Stimulated activated CD4-positive, alpha-beta T cell treated with anti-CD3 and anti-CD28 coated beads, Interleukin-2, amount 100 ng/mL, for 24 hours (primary cell): ENCODE results near the gene SORCS3.
"Not testable (repeated sequence)": the region's sequence is repeated elsewhere in the genome, so short reads cannot be mapped to it uniquely, and the experiment has no call there.

Experiments
- DNase-seq, 2 donors: peaks; one replicate each; pipeline ENCODE4 v3.0.0-alpha.2; 2020

The SORCS3 gene

DNA sequence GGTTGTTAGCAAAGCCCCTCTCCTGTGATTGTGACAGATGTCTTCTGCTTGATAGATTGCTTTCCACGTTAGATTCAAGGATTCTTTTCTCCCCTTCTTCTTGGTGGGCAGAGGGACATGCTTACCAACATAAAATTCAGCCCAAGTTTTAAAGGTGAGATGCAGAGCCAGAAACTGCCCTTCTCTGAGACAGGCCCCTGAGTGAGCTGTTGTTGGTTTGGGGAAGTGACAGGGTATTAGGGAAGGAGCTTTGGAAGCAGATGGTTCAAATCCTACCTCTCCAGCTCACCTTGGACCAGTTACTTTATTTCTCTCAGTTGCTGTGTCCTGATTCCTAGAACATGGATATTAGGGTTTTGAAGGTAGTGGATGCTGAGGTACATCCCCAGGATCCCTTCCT is 53.0 kb downstream of the SORCS3 start:
- DNase-seq, result no peak

- not testable (repeated sequence) for DNase-seq
These were observed 62.2 kb downstream of the SORCS3 start for GRCh38 chr10:104703262-104703661.

GRCh38 chr10:104706886-104707285 is 65.8 kb downstream of the SORCS3 start:
- no peak for DNase-seq

DNA sequence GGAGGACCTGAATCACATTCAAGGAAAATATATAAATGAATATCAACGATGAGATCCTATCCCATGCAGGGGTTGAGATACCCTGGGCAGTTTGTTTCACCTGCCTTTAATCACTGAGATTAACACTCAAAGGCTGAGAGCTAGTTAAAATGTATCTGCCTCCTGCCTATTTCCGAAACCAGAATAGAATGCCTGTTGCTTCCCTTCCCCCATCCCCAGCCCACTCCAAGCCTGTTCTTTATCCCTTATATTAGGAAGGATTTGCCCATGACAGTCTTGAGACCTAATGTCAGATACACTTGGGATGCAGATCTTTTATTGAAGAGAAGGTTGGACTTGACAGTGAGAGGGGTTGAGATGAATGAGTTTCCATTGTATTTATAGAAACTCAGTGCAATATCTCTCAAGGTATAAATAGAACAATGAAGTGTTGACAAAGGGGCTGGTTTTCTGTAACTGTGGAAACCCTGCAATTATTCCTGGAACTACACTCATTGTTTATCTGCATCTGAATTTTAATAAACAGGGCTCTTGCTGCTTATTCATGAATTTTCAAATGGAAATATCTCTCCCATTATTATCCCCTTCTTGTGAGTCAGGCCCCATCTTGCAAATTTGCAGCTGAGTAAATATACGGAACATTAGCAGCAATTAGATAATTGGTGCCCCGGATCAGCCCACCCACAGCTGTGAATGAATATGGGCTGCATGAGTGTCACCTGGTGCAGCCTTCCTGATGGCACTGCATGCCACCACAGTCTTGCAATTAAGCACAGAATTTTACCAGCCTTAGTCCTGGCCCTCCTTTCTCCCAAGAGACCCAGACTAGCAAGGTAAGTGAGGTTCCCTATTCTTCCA is 66.7 kb downstream of the SORCS3 start:
- no peak for DNase-seq

DNA sequence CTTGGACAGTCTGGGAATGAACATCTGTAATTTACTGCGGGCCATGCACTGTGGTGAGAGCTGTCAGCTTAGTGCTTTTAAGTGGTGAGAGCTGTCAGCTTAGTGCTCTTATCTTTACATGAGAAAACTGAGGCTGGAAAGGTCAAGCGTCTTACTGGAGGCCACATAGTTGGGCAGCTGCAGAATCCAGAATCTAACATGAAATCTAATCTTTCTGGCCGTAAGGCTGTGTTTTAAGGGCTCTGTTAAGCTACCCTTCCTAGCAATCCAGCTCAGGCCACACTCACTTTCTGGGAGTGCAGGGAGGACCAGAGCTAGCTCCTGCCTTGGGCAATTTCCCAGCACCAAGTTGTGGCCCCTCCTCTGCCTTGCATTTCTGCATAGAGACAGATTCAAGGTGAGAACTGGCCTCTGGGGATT is 70.2 kb downstream of the SORCS3 start:
- no peak for DNase-seq

DNA sequence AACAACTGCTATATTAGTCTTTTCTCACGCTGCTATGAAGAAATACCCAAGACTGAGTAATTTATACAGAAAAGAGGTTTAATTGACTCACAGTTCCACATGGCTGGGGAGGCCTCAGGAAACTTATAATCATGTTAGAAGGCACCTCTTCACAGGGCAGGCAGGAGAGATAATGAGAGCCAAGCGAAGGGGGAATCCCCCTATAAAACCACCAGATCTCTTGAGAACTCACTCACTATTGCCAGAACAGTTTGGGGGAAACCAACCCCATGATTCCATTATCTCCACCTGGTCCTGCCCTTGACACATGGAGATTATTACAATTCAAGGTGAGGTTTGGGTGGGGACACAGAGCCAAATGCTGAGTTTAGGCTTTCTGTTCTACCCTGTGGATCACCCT is 89.5 kb downstream of the SORCS3 start:
- not testable (repeated sequence) for DNase-seq

DNA sequence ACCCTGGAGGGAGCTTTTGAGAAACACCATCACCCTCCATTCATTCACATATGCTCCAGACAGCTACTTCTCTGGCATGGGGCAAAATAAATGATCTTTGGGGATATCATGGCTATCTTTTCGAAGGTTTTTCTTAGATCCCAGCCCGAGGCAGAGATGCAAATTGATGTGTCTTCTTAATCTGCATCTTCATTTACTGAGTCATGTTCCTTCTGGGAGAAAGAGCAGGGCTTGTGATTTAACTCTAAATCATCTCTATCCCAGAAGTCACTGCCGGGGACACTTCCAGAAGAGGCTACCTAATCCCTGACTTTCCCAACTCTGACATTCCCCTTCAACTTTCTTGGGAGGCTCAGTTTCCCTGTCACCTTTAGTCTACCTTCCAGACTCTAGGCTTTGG is 90.1 kb downstream of the SORCS3 start:
- no peak for DNase-seq

DNA sequence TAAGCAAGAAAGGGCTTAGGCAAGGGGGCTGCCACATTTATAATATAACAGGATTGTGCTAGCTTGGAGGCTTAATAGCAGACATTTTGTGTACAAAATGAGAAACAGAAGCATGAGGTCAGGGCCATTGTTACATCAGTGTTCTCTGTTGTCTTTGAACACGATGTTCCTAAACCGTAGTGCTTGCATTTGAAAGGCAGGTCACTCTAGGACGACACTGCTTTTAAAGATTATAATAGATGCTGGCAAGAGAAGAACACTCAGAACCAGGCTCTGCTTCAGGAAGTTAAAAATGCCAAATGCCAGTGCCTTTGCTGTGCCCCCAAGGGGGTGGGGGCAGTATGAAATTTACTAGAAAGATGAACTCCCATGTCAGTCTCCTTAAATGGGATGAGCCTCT is 91.1 kb downstream of the SORCS3 start:
- DNase-seq, result no peak

DNA sequence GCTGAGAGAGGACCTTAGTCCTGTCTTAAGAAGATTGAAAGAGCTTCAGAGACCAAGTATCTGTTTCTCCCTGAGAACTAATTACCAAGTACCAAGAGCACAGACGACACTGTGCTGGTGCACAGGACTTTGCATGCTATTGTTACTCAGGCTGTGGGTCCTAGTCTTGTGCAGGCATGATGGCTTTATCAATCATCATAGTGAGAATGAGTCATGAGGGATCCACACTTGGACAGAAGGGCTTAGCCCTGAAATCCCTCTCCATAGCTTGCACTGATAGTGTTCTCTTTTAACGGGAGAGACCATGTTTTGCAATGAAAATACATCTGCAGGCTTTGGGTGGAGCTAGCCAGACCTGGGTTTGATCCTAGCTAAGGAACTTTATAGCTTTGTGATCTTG is 93.3 kb downstream of the SORCS3 start:
- no peak for DNase-seq

DNA sequence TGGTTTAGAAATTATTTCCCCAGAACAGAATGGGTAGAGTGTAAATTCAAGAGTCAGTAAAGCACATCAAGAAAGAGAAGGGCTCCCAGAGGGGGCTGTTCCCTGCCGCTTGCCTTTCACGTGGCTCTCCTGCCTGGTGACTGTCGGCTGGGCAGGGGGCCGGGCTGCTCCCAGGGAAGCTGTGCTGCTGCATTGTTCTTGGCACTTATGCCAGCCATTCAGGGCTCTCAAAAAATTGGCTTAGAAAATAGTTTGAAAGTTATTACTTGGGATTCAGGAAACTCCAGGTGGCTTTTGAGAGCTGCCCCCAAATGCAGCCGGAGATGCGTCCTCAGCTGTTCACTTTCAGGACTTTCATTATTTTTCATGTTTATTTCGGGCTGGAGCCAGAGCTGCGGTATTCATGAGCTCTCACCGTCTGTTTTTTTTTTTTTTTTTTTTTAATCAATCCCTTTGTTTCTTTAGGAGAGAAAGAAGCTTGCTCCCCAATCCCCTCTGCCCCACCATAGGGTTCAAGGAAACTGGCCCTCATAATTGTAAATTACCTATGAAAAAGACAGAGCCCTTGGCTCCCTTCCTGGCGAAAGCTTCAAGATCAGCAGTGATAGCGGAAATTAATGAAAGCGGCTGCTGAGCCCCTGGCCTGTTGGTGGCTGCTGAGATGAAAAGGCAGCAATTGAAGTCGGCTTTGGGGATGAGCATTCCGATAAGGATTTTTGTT is 94.1 kb downstream of the SORCS3 start:
- DNase-seq, result no peak

GRCh38 chr10:104735757-104736391 is 94.8 kb downstream of the SORCS3 start:
- no peak for DNase-seq

- DNase-seq, result no peak
These were observed 100.0 kb downstream of the SORCS3 start for GRCh38 chr10:104741127-104741526.

DNA sequence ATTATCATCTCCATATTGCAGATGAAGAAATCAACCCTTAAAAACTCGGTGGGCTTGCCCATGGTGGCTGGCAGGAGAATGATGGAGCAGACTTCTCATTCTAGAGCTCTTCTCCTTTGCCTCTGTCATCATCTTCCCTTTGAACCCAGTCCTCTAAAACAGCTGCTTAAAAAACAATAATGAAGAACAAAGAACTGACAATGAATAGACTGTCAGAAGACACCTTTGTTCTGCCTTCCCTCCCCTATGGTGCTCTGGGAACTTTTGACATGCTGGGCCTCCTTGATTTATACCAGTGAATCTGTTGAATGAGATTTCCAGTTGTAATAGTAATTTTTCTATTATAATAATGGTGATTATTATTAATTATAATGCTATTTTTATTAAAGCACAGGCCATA is 103.0 kb downstream of the SORCS3 start:
- DNase-seq, result no peak

GRCh38 chr10:104750291-104750690 is 109.2 kb downstream of the SORCS3 start:
- no peak for DNase-seq

- no peak for DNase-seq
These were observed 121.7 kb downstream of the SORCS3 start for GRCh38 chr10:104762793-104763192.

- no peak for DNase-seq
These were observed 125.3 kb downstream of the SORCS3 start for GRCh38 chr10:104766341-104766740.

- DNase-seq, result no peak
These were observed 126.2 kb downstream of the SORCS3 start for GRCh38 chr10:104767282-104767681.

GRCh38 chr10:104767745-104768144 is 126.7 kb downstream of the SORCS3 start:
- no peak for DNase-seq

- no peak for DNase-seq
These were observed 132.0 kb downstream of the SORCS3 start for GRCh38 chr10:104773105-104773504.

GRCh38 chr10:104774234-104774633 is 133.1 kb downstream of the SORCS3 start:
- no peak for DNase-seq

DNA sequence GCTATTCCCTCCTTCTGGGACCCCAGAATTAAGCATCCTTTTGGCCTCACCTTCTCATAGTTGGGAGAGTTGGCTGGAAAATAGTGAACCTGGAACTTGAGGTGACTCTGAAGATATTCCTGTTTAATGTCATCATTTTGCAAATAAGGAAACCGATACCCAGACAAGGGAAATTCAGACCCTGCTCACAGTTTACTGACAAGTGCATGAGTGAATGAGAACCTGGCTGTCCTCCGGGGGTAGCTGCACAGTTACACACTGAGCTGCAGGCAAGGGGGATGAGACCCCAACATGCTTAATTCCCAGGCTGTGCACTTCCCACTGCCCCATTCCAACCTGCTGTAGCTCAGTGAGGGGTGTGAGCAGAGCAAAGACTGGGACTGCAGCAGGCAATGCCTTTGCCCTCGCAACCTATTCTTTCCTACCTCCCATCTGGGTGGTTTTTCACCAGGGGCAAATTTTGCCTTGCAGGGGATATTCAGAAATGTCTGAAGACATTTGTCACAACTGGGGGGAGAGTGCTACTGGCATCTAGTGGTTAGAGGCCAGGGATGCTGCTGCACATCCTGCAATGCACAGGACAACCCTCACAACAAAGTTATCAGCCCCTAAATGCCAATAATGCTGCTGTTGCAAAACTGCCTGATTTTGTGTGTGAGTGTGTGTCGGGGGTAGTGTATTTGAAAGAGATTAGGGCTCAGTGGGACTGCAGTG is 136.2 kb downstream of the SORCS3 start:
- DNase-seq, result no peak

DNA sequence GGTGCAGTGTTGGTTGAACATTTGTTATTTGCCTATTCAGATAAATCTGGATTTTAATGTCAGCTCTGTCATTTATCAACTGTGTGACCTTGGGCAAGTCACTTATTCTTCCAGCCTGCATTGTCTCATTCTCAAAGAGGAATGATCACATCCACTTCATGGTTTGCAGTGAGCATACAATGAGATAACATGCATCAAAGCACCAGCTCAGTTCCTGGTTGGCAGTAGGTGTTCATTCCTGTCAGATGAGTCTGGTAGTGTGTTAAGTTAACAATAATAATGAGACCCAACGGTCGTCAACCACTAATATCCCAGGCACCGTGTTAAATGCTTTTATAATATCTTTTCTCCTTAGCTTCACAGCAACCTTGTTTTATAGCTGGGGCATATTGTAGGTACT is 137.3 kb downstream of the SORCS3 start:
- no peak for DNase-seq

GRCh38 chr10:104779701-104780100 is 138.6 kb downstream of the SORCS3 start:
- no peak for DNase-seq
